K562 (cell line): ENCODE data around the gene EGLN1. TPM values are rescaled to one million over a fixed set of nuclear protein-coding genes. Genes with fewer than 3 reads are reported as not detected.

Experiments used
- ATAC-seq: fragments of 200-7000 bp; cut with Tn5 transposase; 3 replicates; pipeline ENCODE4 v1.9.1; 2020; ENCODE audit warnings: moderate library complexity
- BruUV-seq: library from RNA; stranded (reverse); fragments of 400-500 nt; replicated peaks from 2 replicates; lab custom pipeline; 2021; lab: Mats Ljungman, UMichigan
- CTCF ChIA-PET: fragments of 300-600 bp; formaldehyde crosslinking; extraction: SDS; loops from one replicate; lab custom pipeline; 2021; ENCODE audit warnings: low intra/inter-chr PET ratio; lab: Yijun Ruan, JAX
- POLR2A ChIA-PET: fragments of 300-600, 350-650 bp; sonication (Branson Sonifier 250); formaldehyde crosslinking; extraction: SDS; loops from one replicate; lab custom pipeline; 2021; ENCODE audit warnings: antibody characterized with exemption, inconsistent platforms; lab: Yijun Ruan, JAX
- DNase-seq, 4 experiments: peaks; one replicate each; pipeline versions ENCODE4 v3.0.0 to v3.0.0-alpha.2; 2011 to 2018; ENCODE audit warnings: low spot score in 3 of 4, mixed read lengths in 3 of 4; ENCODE audit errors: extremely low read depth in 1 of 4
- FAIRE-seq: peaks from 2 replicates; lab custom pipeline; 2011; peaks lifted over from hg19 to GRCh38; lab: Jason Lieb, UNC
- H2AFZ ChIP-seq: 2 replicates; pipeline ENCODE4 v1.6.0; 2011; ENCODE audit warnings: low read depth, low read length, control low read depth, inconsistent platforms
- H3K27ac ChIP-seq: fragments of 200-600 bp; 3 replicates; pipeline ENCODE4 v1.8.0; 2011; ENCODE audit warnings: low read depth, mild to moderate bottlenecking, control low read depth, inconsistent platforms, low read length, moderate library complexity, mixed read lengths; ENCODE audit errors: extremely low read depth
- H3K27me3 ChIP-seq, 2 experiments: fragments of 300-600 bp in 1 of 2; 2 replicates in 1 of 2; 3 replicates in 1 of 2; pipeline versions ENCODE4 v1.6.0 to v1.8.0; 2011; ENCODE audit warnings: inconsistent platforms in 2 of 2, low read length in 2 of 2, mild to moderate bottlenecking in 1 of 2, mixed read lengths in 1 of 2, moderate library complexity in 1 of 2; ENCODE audit not compliant: control insufficient read depth in 2 of 2, insufficient read depth in 2 of 2
- H3K36me3 ChIP-seq: fragments of 300-600 bp; 3 replicates; pipeline ENCODE4 v1.8.0; 2011; ENCODE audit warnings: mild to moderate bottlenecking, low read length, inconsistent platforms; ENCODE audit not compliant: control insufficient read depth, insufficient read depth
- H3K4me1 ChIP-seq, 2 experiments: fragments of 200-600 bp in 1 of 2; replicated peaks in 1 of 2; 2 replicates in 1 of 2; 3 replicates in 1 of 2; pipeline versions ENCODE4 v1.5.1 to v1.8.0; 2011; ENCODE audit warnings: inconsistent platforms in 2 of 2, low read length in 2 of 2, mild to moderate bottlenecking in 1 of 2, mixed read lengths in 1 of 2, moderate library complexity in 1 of 2; ENCODE audit not compliant: control insufficient read depth in 2 of 2, insufficient read depth in 2 of 2
- H3K4me2 ChIP-seq: 2 replicates; pipeline ENCODE4 v1.6.1; 2011; ENCODE audit warnings: low read length, control low read depth, inconsistent platforms, mixed read lengths; ENCODE audit not compliant: insufficient read depth
- H3K4me3 ChIP-seq: fragments of 200-600 bp; sonication (generic), shearing (Covaris generic); 2 replicates; pipeline ENCODE4 v1.5.1; 2016; ENCODE audit warnings: control low read depth, inconsistent platforms
- H3K79me2 ChIP-seq: fragments of 200-600 bp; 3 replicates; pipeline ENCODE4 v1.8.0; 2011; ENCODE audit warnings: low read length, inconsistent platforms; ENCODE audit not compliant: control insufficient read depth, insufficient read depth
- H3K9ac ChIP-seq, 2 experiments: 2 replicates each; pipeline versions ENCODE4 v1.6.0 to v1.6.1; 2011; ENCODE audit warnings: low read depth in 2 of 2, low read length in 2 of 2, control low read depth in 1 of 2, inconsistent platforms in 1 of 2, mild to moderate bottlenecking in 1 of 2, mixed read lengths in 1 of 2; ENCODE audit not compliant: insufficient read depth in 1 of 2
- H3K9me1 ChIP-seq: one replicate; pipeline ENCODE4 v1.6.0; 2011; ENCODE audit warnings: inconsistent platforms, mild to moderate bottlenecking, low read length, moderate library complexity; ENCODE audit not compliant: control insufficient read depth, insufficient read depth
- H3K9me3 ChIP-seq: replicated peaks from 2 replicates; pipeline ENCODE4 v1.5.1; 2011; ENCODE audit warnings: low read depth, low read length, inconsistent platforms; ENCODE audit not compliant: control insufficient read depth, insufficient read depth
- H4K20me1 ChIP-seq: replicated peaks from 2 replicates; pipeline ENCODE4 v1.6.1; 2011; ENCODE audit warnings: low read length, inconsistent platforms, mixed read lengths; ENCODE audit not compliant: control insufficient read depth, insufficient read depth
- ARID2 ChIP-seq: fragments of 450-650 bp; IDR thresholded peaks from 2 replicates; pipeline ENCODE4 v1.6.1; 2017; ENCODE audit warnings: antibody characterized with exemption, mild to moderate bottlenecking
- BCL6 ChIP-seq: fragments of 250-450 bp; sonication (Bioruptor Pico); IDR thresholded peaks from 2 replicates; pipeline ENCODE4 v1.4.0; 2020
- BRD9 ChIP-seq: fragments of 450-650 bp; IDR thresholded peaks from 2 replicates; pipeline ENCODE4 v1.6.1; 2018; ENCODE audit warnings: low read depth; ENCODE audit not compliant: partially characterized antibody
- BRF1 ChIP-seq: IDR thresholded peaks from 3 replicates; pipeline ENCODE4 v1.6.1; 2011; ENCODE audit warnings: borderline replicate concordance, mild to moderate bottlenecking; ENCODE audit not compliant: insufficient read length; ENCODE audit errors: extremely low read depth
- CEBPB ChIP-seq: fragments of 450-650 bp; IDR thresholded peaks from 2 replicates; pipeline ENCODE4 v1.6.1; 2016; ENCODE audit warnings: missing genetic modification characterization, missing compliant biosample characterization
- DEAF1 ChIP-seq: fragments of 450-650 bp; formaldehyde crosslinking; IDR thresholded peaks from 2 replicates; pipeline ENCODE4 v1.4.0; 2020; ENCODE audit warnings: mild to moderate bottlenecking, moderate library complexity
- EP300 ChIP-seq: IDR thresholded peaks from 2 replicates; pipeline ENCODE4 v1.6.1; 2012; ENCODE audit warnings: low read length, improper control_type of control experiment
- EP400 ChIP-seq: fragments of 450-650 bp; IDR thresholded peaks from 2 replicates; pipeline ENCODE4 v1.6.1; 2017; ENCODE audit warnings: antibody characterized with exemption, mild to moderate bottlenecking, moderate library complexity
- JUND ChIP-seq, 2 experiments: IDR thresholded peaks; 2 replicates in 1 of 2; 3 replicates in 1 of 2; pipeline ENCODE4 v1.6.1; 2011; ENCODE audit warnings: borderline replicate concordance in 2 of 2, low read depth in 2 of 2, low read length in 2 of 2, improper control_type of control experiment in 1 of 2, missing biosample characterization in 1 of 2, missing genetic modification characterization in 1 of 2, missing genetic modification reagents in 1 of 2
- NRF1 ChIP-seq, 2 experiments: fragments of 450-650 bp; IDR thresholded peaks in 1 of 2; conservative IDR thresholded peaks in 1 of 2; 2 replicates each; pipeline ENCODE4 v1.6.1; 2014; ENCODE audit warnings: mild to moderate bottlenecking in 2 of 2
- RAD51 ChIP-seq: fragments of 450-650 bp; IDR thresholded peaks from 2 replicates; pipeline ENCODE4 v1.7.1; 2016; ENCODE audit warnings: low read depth, mild to moderate bottlenecking, borderline replicate concordance
- RB1 ChIP-seq: fragments of 450-650 bp; IDR thresholded peaks from 2 replicates; pipeline ENCODE4 v1.6.1; 2017; ENCODE audit warnings: low read depth, mild to moderate bottlenecking
- RHOXF2B ChIP-seq: fragments of 250-450 bp; sonication (Bioruptor Pico); conservative IDR thresholded peaks from 2 replicates; pipeline ENCODE4 v1.5.1; 2021
- SMC3 ChIP-seq: conservative IDR thresholded peaks from 2 replicates; pipeline ENCODE4 v1.6.1; 2011; ENCODE audit warnings: low read depth, low read length, improper control_type of control experiment; ENCODE audit not compliant: insufficient read depth
- SOX6 ChIP-seq: fragments of 450-650 bp; IDR thresholded peaks from 2 replicates; pipeline ENCODE4 v1.6.1; 2014; ENCODE audit warnings: mild to moderate bottlenecking
- STAT5A ChIP-seq: IDR thresholded peaks from 2 replicates; pipeline ENCODE4 v1.6.1; 2012; ENCODE audit warnings: low read length, inconsistent platforms, borderline replicate concordance
- WGBS: fragments of 100-300 bp; shearing (Covaris generic); methylation state at CpG from one replicate; pipeline ENCODE4 v1.1.6; 2016; ENCODE audit warnings: low coverage, mixed read lengths; ENCODE audit not compliant: insufficient coverage; ENCODE audit errors: missing lambda C conversion rate; 5-methylcytosine and 5-hydroxymethylcytosine counted together
- in situ Hi-C: fragments of 300-500 bp; cut with MboI; formaldehyde crosslinking; loops from 4 replicates; pipeline ENCODE4 v1.15.0; 2018; ENCODE audit warnings: inconsistent platforms, mixed read lengths
- intact Hi-C: fragments of 100-400 bp; cut with micrococcal nuclease; formaldehyde crosslinking; loops from 2 replicates; pipeline ENCODE4 v1.14.2; 2022
- polyA plus RNA-seq, 8 experiments: library from polyadenylated mRNA; depleted of rRNA in 4 of 8; stranded (reverse) in 5 of 8; unstranded in 3 of 8; fragments of >200 nt; fragmentation: Nextera tagmentation in 2 of 8; fragmentation: Illumina TruSeq in 1 of 8; extraction: Ambion mirVana in 2 of 8; extraction: Trizol in 1 of 8; gene quantifications; 2 replicates each; pipeline versions ENCODE4 v1.2.1 to v1.2.3, GENCODE V29; 2011 to 2014; ENCODE audit warnings: inconsistent platforms in 1 of 8, missing spikeins in 1 of 8
- total RNA-seq, 7 experiments: library from RNA; depleted of rRNA in 6 of 7; stranded (reverse); fragments of >200 nt in 6 of 7; fragmentation: Illumina TruSeq in 2 of 7; extraction: Trizol in 2 of 7; gene quantifications; 2 replicates each; pipeline versions ENCODE4 v1.2.1 to v1.2.3, GENCODE V29; 2011 to 2021; ENCODE audit warnings: low replicate concordance in 1 of 7
- TF ChIP-seq, protein P1 (sequence below): fragments of 250-450 bp; sonication (Bioruptor Pico); IDR thresholded peaks from 2 replicates; pipeline ENCODE4 v1.8.0; 2022; ENCODE audit warnings: inconsistent platforms
- TF ChIP-seq, protein P2 (sequence below), 2 experiments: fragments of 450-650 bp; IDR thresholded peaks; 2 replicates each; pipeline ENCODE4 v1.6.1; 2016

The EGLN1 gene
- total and polyA plus RNA-seq, 9 of the 15 experiments (the other 6 are each of a cell fraction or from before 2014, with no cell fraction given): 5.2 to 54.3 (median 24.6) TPM

- Histone ChIP-seq H3K9ac (no peak overlapping the region), H2AFZ (peak overlapping the region; percentile 10; the same call in 1 of the 2 replicates), H3K4me3 (no peak overlapping the region), H3K4me2 (no peak overlapping the region), H4K20me1 (0 out of 2 replicates have a peak, but pooled peaks cover 3% of the 10 kb centered on the region), H3K36me3 (peaks cover 26% of the 10 kb centered on the region), H3K79me2 (no peaks in the 10 kb centered on the region; the same call in 2 of the 3 replicates), H3K9me1 (no peaks in the 10 kb centered on the region), H3K9me3 (no peaks in the 10 kb centered on the region), H3K4me1 (peaks cover 0 to 21% of the 10 kb centered on the region in 2 experiments; a peak in 3 of 5 replicates), H3K27me3 (no peaks in the 10 kb centered on the region), H3K27ac (no peak overlapping the region)
- 9% methylated on average over 4 of the region's 4 CpGs for WGBS
- ChIA-PET CTCF (interaction anchor here (0.5 to 2.6 kb wide), 6 partner anchors 61 to 245 kb away, joined by 3 to 34 read pairs (median 10); no protein-coding TSS in a partner anchor), POLR2A (interaction anchor here (0.6 to 1.4 kb wide), 4 partner anchors 8 to 234 kb away, joined by 3 to 5 read pairs (median 3); no protein-coding TSS in a partner anchor)
- intact Hi-C loops (loop anchor here (1.0 to 5.0 kb wide), 5 partner anchors 65 to 246 kb away; partner anchors contain the start of gene EGLN1), in situ Hi-C loops (no loop called here)
- BruUV-seq: no TSS peak
- ATAC-seq (peak; percentile 87), FAIRE-seq (peak; percentile 94), DNase-seq (peak; percentile 51 to 70 (median 56))
- TF ChIP-seq ARID2 (peak; percentile 58; the same call in 1 of the 2 replicates), SMC3 (peak; percentile 88), BRF1 (no peak), EP400 (no peak; the same call in 1 of the 2 replicates), RHOXF2B (CRISPR knock-in tag) (no peak), STAT5A (no peak), NRF1 (conservative IDR thresholded peaks at IDR 0.05 in 1 of 2, IDR thresholded peaks at IDR 0.05 in 1 of 2) (no peak), JUND (IDR thresholded peaks at IDR 0.05; ENCODE audit: borderline replicate concordance, low read depth, low read length) (peak; percentile 21; the same call in 1 of the 2 replicates), JUND (tag; IDR thresholded peaks at IDR 0.05; ENCODE audit: borderline replicate concordance, low read depth, low read length) (no peak), DEAF1 (CRISPR knock-in tag) (peak; percentile 94), BCL6 (CRISPR knock-in tag) (no peak), RB1 (no peak), RAD51 (peak; percentile 12; the same call in 1 of the 2 replicates), BRD9 (peak; percentile 46), SOX6 (0 out of 2 replicates have a peak, but pooled peaks have one; percentile 29), EP300 (no peak), CEBPB (peak; percentile 88)
- TF ChIP-seq, protein P1, sequence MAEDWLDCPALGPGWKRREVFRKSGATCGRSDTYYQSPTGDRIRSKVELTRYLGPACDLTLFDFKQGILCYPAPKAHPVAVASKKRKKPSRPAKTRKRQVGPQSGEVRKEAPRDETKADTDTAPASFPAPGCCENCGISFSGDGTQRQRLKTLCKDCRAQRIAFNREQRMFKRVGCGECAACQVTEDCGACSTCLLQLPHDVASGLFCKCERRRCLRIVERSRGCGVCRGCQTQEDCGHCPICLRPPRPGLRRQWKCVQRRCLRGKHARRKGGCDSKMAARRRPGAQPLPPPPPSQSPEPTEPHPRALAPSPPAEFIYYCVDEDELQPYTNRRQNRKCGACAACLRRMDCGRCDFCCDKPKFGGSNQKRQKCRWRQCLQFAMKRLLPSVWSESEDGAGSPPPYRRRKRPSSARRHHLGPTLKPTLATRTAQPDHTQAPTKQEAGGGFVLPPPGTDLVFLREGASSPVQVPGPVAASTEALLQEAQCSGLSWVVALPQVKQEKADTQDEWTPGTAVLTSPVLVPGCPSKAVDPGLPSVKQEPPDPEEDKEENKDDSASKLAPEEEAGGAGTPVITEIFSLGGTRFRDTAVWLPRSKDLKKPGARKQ (CRISPR knock-in tag): no peak
- TF ChIP-seq, protein P2, sequence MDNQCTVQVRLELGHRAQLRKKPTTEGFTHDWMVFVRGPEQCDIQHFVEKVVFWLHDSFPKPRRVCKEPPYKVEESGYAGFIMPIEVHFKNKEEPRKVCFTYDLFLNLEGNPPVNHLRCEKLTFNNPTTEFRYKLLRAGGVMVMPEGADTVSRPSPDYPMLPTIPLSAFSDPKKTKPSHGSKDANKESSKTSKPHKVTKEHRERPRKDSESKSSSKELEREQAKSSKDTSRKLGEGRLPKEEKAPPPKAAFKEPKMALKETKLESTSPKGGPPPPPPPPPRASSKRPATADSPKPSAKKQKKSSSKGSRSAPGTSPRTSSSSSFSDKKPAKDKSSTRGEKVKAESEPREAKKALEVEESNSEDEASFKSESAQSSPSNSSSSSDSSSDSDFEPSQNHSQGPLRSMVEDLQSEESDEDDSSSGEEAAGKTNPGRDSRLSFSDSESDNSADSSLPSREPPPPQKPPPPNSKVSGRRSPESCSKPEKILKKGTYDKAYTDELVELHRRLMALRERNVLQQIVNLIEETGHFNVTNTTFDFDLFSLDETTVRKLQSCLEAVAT (IDR thresholded peaks at IDR 0.05): no peak
These were observed 64.2 kb downstream of the EGLN1 start for GRCh38 chr1:231357831-231358354.
